ENCODE results near the gene LRMDA.

- TF ChIP-seq, protein P1, sequence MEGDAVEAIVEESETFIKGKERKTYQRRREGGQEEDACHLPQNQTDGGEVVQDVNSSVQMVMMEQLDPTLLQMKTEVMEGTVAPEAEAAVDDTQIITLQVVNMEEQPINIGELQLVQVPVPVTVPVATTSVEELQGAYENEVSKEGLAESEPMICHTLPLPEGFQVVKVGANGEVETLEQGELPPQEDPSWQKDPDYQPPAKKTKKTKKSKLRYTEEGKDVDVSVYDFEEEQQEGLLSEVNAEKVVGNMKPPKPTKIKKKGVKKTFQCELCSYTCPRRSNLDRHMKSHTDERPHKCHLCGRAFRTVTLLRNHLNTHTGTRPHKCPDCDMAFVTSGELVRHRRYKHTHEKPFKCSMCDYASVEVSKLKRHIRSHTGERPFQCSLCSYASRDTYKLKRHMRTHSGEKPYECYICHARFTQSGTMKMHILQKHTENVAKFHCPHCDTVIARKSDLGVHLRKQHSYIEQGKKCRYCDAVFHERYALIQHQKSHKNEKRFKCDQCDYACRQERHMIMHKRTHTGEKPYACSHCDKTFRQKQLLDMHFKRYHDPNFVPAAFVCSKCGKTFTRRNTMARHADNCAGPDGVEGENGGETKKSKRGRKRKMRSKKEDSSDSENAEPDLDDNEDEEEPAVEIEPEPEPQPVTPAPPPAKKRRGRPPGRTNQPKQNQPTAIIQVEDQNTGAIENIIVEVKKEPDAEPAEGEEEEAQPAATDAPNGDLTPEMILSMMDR (IDR thresholded peaks at IDR 0.05), result no peak
- no peak for TF ChIP-seq POLR2A (IDR thresholded peaks at IDR 0.05)
Measured at GRCh38 chr10:75774783-75775490, 343.5 kb downstream of the LRMDA start.
